GM12892 (cell line): ENCODE measurements around the gene DLGAP1.

ENCODE experiments used
- DNase-seq: peaks from one replicate; pipeline ENCODE4 v3.0.0; 2011; ENCODE audit not compliant: insufficient read length
- FAIRE-seq: peaks from 2 replicates; lab custom pipeline; 2011; peaks lifted over from hg19 to GRCh38; lab: Jason Lieb, UNC
- POLR2A ChIP-seq: IDR thresholded peaks from 2 replicates; pipeline ENCODE4 v1.6.1; 2011; ENCODE audit warnings: low read depth, low read length, control low read depth
- POLR2AphosphoS5 ChIP-seq: IDR thresholded peaks from 2 replicates; pipeline ENCODE4 v1.6.1; 2011; ENCODE audit warnings: low read depth, low read length, control low read depth
- TAF1 ChIP-seq: IDR thresholded peaks from 2 replicates; pipeline ENCODE4 v1.6.1; 2011; ENCODE audit warnings: low read depth, mild to moderate bottlenecking, control low read depth, low read length, borderline replicate concordance

Gene DLGAP1

DNA sequence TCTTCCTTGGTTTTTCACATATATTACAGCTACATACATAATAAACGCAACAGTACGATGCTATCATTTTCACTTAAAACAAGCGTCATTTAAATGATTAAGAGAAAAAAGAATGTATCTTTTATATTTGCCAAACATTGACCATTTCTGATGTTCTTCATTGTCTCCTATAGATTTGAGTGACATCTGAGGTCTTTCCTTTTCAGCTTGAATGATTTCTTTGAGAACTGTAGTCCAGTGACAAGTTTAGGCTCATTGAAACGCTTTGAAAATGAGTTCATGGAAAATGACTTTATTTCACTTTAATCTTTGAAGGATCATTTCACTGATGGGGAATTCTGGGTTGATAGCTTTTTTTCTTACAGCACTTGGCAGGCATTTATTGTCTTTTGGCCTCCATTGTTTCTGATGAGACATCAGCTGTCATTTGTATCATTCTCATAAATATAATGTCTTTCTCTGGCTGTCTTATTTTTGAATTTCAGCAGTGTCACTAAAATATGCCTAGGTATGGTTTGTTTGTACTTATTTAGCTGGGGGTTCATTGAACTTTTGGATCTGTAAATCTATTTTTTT is 994.2 kb downstream of the DLGAP1 start:
- DNase-seq (no peak), FAIRE-seq (no peak)
- TF ChIP-seq POLR2A (no peak), POLR2AphosphoS5 (no peak), TAF1 (no peak)

DNA sequence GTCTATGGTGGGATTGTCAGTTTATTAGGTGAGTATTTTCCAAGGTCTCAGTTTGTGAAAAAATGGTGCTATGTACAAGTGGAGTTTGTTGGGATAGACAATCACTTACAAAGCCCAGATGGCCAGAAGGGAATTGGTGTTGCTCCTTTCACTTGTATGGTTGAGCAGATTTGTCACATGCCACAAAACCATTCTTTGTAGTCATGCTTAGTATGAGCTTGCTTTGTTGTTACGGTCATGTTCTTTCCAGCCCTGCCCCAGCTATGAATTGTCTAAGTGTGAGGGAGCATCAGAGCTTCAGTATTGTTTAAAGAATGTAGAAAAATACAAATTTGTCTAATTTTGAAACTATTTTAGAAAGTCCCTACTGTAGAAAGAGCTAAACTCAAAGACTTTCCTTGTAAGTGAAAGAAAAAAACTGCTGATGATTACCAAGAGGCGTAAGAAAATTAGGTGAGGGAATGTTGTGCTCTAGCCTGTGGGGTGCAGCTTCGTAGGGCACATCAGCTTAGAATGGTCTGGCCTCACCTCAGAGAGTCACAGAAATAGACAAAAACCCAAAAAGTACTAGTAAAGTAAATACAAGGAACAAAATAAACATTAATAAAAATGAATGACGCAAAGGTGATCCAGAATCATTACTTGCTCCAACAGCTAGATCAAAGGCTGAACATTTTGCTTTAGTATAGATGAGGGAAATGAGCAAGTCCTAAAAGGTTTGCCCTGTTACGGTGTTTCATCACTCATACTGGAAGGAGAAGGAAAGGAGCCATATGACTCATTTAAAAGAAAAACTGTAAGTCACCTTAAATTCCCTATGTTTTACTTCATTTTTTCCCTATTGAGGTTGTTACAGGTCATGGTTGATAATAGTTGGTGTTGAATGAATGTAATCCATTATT is 995.9 kb downstream of the DLGAP1 start:
- DNase-seq (no peak), FAIRE-seq (no peak)
- TF ChIP-seq POLR2AphosphoS5 = no peak
- no peak for TF ChIP-seq TAF1
- TF ChIP-seq POLR2A = no peak

DNA sequence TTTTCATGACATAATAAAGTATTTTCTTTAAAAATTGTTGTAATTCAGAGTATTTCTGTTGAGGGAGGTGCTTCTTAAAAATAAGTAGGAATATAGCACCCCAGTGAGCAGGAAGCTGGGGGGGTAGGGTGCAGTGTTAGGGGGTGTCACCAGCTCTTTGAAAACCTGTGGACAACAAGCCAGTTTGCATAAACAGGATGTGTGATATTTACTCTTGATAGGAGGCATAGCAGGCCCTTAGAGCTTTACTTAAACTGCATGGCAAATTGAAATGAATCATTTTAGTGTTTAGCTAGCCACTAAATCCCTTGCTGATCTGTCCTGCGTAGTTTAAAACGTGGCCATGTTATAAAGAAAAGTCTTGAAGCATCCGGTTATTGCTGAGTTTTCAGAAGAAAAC is 996.7 kb downstream of the DLGAP1 start:
- TF ChIP-seq TAF1 (no peak), POLR2AphosphoS5 (no peak), POLR2A (no peak)
- FAIRE-seq (peak; percentile 5), DNase-seq (no peak)

DNA sequence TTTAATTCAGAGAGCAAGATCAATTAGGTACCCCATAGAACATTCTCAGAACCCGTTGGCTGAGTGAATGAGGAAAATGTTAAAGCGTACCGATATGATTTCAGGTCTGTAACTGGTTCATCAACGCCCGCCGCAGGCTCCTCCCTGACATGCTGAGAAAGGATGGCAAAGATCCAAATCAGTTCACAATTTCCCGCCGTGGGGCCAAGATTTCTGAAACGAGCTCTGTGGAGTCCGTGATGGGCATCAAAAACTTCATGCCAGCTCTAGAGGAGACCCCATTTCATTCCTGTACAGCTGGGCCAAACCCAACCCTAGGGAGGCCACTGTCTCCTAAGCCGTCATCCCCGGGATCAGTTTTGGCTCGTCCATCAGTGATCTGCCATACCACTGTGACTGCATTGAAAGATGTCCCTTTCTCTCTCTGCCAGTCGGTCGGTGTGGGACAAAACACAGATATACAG is 997.8 kb downstream of the DLGAP1 start:
- FAIRE-seq (no peak), DNase-seq (no peak)
- TF ChIP-seq TAF1 (no peak), POLR2AphosphoS5 (no peak), POLR2A (no peak)

DNA sequence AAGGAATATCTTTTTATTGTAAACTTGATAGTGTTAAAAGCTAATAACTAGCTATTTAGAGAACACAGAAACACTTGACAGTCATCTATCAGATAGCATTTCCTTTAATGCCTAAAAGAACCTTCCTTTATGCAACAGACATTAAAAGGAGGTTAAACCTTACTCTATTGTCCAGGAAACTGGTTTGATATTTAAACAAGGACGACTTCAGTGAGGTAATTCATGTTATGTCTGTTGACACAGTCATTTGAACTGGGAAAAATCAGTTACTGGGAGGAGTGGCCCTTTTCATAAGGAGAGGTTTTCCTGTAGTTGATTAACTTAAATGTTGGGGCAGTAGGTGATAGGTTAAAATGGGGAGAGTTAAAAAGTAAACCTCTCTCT is 998.4 kb downstream of the DLGAP1 start:
- no peak for FAIRE-seq
- DNase-seq = no peak
- no peak for TF ChIP-seq POLR2A
- no peak for TF ChIP-seq TAF1
- TF ChIP-seq POLR2AphosphoS5 = no peak

DNA sequence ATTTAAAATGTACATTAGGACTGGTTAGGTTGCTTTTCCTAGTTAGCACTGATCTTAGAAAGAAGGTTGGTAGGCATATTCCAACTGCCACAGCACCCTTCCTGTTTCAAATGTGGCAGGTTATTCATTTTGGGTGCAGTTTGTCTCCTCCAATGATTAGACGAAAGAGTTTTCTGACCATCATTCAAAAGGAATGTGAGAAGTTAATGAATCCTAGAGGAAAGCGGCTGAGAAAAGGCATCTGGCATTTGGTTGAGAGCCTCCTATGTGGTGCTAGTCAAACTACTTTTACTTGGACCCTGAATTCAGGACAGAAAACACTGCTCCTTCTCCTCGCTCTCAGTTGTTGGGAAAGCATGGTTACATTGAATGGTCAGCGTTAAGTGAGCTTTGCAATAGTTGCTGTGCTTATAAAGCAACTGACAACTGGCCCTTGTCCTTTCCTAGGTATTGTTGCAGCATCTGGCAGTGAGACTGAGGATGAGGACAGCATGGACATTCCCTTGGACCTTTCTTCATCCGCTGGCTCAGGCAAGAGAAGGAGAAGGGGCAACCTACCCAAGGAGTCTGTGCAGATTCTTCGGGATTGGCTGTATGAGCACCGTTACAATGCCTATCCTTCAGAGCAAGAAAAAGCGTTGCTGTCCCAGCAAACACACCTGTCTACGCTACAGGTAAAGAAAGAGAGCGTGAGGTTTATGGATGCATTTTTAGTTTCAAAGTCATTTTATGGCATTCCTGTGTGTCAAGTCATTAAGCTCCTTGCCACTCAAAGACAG is 999.0 kb downstream of the DLGAP1 start:
- TF ChIP-seq TAF1 = no peak
- no peak for TF ChIP-seq POLR2AphosphoS5
- no peak for TF ChIP-seq POLR2A
- no peak for FAIRE-seq
- DNase-seq = no peak

DNA sequence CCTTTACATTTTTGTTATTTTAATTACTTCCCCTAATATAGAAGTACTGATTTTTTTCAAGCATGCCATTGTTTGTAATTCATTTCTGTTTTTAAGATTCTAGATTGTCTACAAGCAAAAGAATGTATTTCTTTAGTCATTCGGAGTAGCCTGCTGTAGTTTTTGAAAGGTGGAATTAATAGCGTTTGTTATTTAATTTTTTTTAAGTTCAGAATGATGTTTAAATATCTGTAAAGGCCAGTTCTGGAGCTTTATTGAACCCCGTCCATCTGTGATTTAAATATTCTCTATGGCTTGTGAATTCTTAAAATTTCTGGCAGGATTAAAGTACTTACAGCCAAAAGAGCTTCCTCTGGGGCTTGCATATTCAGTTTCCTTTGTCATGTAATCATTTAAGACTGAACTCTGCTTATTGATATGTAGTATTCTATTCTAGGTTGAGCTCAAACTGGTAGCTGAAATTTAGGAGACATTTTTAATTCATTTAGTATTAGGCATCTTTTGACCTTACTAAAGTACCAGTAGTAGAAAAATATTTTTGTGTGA is 999.9 kb downstream of the DLGAP1 start:
- DNase-seq (no peak), FAIRE-seq (no peak)
- TF ChIP-seq POLR2AphosphoS5 = no peak
- no peak for TF ChIP-seq TAF1
- no peak for TF ChIP-seq POLR2A

DNA sequence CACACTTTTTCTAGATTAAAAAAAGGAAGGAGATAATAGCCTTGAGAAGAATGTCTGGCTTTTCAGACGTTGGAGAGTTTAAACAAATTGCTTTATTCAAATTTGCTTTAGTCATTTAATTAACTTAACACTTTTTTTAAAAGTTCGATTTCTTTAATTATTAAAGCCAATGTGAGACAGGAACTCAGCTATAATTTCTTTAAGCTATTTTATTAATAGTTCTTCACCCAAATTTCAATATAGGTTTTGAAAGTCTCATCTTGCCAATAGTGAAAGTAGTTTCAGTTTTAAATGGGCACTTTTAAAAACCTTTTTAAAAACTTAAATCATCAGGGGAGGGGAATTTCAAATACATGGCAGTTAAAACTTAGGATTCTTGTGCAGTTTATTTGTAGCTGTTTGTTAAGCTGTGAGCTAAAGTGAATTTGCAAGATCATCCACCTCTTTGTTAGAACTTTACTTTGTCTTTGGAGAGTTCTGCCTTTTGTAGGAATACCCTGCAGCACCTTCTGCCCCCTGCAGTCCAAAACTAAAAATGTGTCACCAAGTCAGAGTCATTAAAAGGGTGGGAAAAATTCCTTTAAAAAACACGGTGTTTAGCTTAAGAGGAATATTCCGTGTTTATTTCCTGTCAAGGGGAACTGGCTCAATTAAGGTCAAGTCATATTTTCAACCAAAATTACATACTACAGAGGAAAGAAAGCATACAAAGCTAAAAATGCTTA is 1000.6 kb downstream of the DLGAP1 start:
- no peak for DNase-seq
- no peak for FAIRE-seq
- TF ChIP-seq TAF1 (no peak), POLR2A (no peak), POLR2AphosphoS5 (no peak)

DNA sequence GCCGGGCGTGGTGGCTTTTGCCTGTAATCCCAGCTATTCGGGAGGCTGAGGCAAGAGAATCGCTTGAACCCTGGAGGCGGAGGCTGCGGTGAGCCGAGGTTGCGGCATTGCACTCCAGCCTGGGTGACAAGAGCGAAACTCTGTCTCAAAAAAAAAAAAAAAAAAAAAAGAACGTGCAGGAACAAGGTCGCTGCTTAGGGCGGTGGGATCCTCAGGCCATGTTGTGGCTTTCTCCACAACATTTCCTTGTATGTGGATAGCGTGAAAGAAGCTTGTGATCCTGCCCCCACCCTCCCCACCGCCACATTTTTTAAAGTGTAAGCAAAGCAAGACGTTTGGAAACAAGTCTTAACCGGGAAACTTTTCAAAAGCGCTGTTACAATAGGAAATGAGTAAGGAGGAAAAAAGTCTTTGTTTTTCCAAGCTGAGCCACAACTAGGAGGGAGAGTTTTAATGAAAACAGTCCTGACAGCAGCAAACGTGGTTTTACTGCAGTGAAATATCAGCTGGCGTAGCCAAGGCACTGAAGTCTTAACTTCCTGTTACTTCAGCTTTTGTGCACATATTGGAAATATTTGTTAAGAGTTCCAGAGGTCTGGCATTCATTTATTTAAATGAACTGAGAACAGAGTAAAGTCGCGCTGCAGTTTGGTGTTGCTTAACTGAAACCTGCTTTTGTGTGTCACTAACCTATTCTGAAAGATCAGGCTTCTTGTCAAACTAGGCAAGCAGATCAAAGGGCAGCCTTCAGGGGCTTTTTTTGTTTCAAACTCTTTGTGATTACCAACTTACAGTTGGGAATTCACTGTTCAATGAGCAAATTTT is 1001.4 kb downstream of the DLGAP1 start:
- no peak for FAIRE-seq
- TF ChIP-seq TAF1 (no peak), POLR2A (no peak), POLR2AphosphoS5 (no peak)
- no peak for DNase-seq
